ENCODE data around the gene GRK5. TPM values are rescaled to one million over a fixed set of nuclear protein-coding genes. Genes with fewer than 3 reads are reported as not detected.

The GRK5 gene
- total RNA-seq, 1 experiment from 2014 or later: 4.8 TPM

GRCh38 chr10:119337796-119338432, 130.5 kb downstream of the GRK5 start:
- Histone ChIP-seq H2AFZ (no peak overlapping the region), H3K36me3 (ENCODE audit: low read depth) (no peaks in the 10 kb centered on the region), H3K4me2 (no peak overlapping the region), H3F3A (ENCODE audit: insufficient read depth, low read depth) (no peaks in the 10 kb centered on the region), H3K4me1 (replicated peaks; ENCODE audit: insufficient read depth) (peaks cover 5% of the 10 kb centered on the region; the same call in 1 of the 2 replicates), H3K27ac (no peak overlapping the region), H3K9me2 (ENCODE audit: insufficient read depth) (no peaks in the 10 kb centered on the region), H3K4me3 (no peak overlapping the region), H3K9me3 (ENCODE audit: insufficient read depth, low read depth) (no peaks in the 10 kb centered on the region), H4K20me1 (ENCODE audit: insufficient read depth) (no peaks in the 10 kb centered on the region), H3K27me3 (ENCODE audit: insufficient read depth, low read depth) (no peaks in the 10 kb centered on the region), H3K79me2 (ENCODE audit: low read depth) (no peaks in the 10 kb centered on the region)
- no peak for TF ChIP-seq CTCF (conservative IDR thresholded peaks at IDR 0.05)
- no peak for TF ChIP-seq EZH2 (IDR thresholded peaks at IDR 0.05; ENCODE audit: low read depth)
- ChIA-PET CTCF (no interaction called here), POLR2A (ENCODE audit: unreplicated experiment) (no interaction called here)
- no TSS peak for BruUV-seq (replicated peaks)
- intact Hi-C loops (cut with micrococcal nuclease; ENCODE audit: unreplicated experiment): no loop called here
- DNase-seq: no peak

- intact Hi-C loops (cut with micrococcal nuclease; ENCODE audit: unreplicated experiment): no loop called here
- Histone ChIP-seq H3K4me1 (replicated peaks; ENCODE audit: insufficient read depth) (peaks cover 5% of the 10 kb centered on the region; the same call in 1 of the 2 replicates), H3K9me2 (ENCODE audit: insufficient read depth) (no peaks in the 10 kb centered on the region), H3K36me3 (ENCODE audit: low read depth) (no peaks in the 10 kb centered on the region), H2AFZ (no peak overlapping the region), H3K4me3 (no peak overlapping the region), H4K20me1 (ENCODE audit: insufficient read depth) (no peaks in the 10 kb centered on the region), H3K4me2 (no peak overlapping the region), H3K79me2 (ENCODE audit: low read depth) (no peaks in the 10 kb centered on the region), H3K27me3 (ENCODE audit: insufficient read depth, low read depth) (no peaks in the 10 kb centered on the region), H3K27ac (no peak overlapping the region), H3F3A (ENCODE audit: insufficient read depth, low read depth) (no peaks in the 10 kb centered on the region), H3K9me3 (ENCODE audit: insufficient read depth, low read depth) (no peaks in the 10 kb centered on the region)
- TF ChIP-seq EZH2 (IDR thresholded peaks at IDR 0.05; ENCODE audit: low read depth) (no peak), CTCF (conservative IDR thresholded peaks at IDR 0.05) (no peak)
- DNase-seq: no peak
- ChIA-PET CTCF (no interaction called here), POLR2A (ENCODE audit: unreplicated experiment) (interaction anchor here (0.6 kb wide), 1 partner anchor 14 kb away, joined by 5 read pairs; no protein-coding TSS in a partner anchor)
- BruUV-seq (replicated peaks): no TSS peak
These were observed 131.7 kb downstream of the GRK5 start for GRCh38 chr10:119339109-119339508.

- Histone ChIP-seq H3K9me3 (ENCODE audit: insufficient read depth, low read depth) (no peaks in the 10 kb centered on the region), H3K79me2 (ENCODE audit: low read depth) (no peaks in the 10 kb centered on the region), H4K20me1 (ENCODE audit: insufficient read depth) (no peaks in the 10 kb centered on the region), H3K9me2 (ENCODE audit: insufficient read depth) (no peaks in the 10 kb centered on the region), H3K4me3 (no peak overlapping the region), H3K4me1 (replicated peaks; ENCODE audit: insufficient read depth) (peaks cover 5% of the 10 kb centered on the region; the same call in 1 of the 2 replicates), H3K36me3 (ENCODE audit: low read depth) (no peaks in the 10 kb centered on the region), H3K27ac (no peak overlapping the region), H3K27me3 (ENCODE audit: insufficient read depth, low read depth) (no peaks in the 10 kb centered on the region), H2AFZ (no peak overlapping the region), H3K4me2 (no peak overlapping the region), H3F3A (ENCODE audit: insufficient read depth, low read depth) (no peaks in the 10 kb centered on the region)
- no peak for TF ChIP-seq EZH2 (IDR thresholded peaks at IDR 0.05; ENCODE audit: low read depth)
- TF ChIP-seq CTCF (conservative IDR thresholded peaks at IDR 0.05): no peak
- POLR2A ChIA-PET (ENCODE audit: unreplicated experiment): no interaction called here
- CTCF ChIA-PET: no interaction called here
- intact Hi-C loops (cut with micrococcal nuclease; ENCODE audit: unreplicated experiment): no loop called here
- no TSS peak for BruUV-seq (replicated peaks)
- DNase-seq: no peak
These were observed 133.6 kb downstream of the GRK5 start for GRCh38 chr10:119340893-119341458.

All from PC-9 (cell line).